GM23248 (cell line): ENCODE results near the gene SH3PXD2A. TPM values are rescaled to one million over a fixed set of nuclear protein-coding genes. Genes with fewer than 3 reads are reported as not detected.

Experiments
- DNase-seq: peaks from one replicate; pipeline ENCODE4 v3.0.0-alpha.2; 2015
- H2AFZ ChIP-seq: fragments of 200-600 bp; sonication (generic); 2 replicates; pipeline ENCODE4 v1.6.1; 2016; ENCODE audit warnings: antibody characterized with exemption
- H3F3A ChIP-seq: fragments of 200-600 bp; sonication (generic); 2 replicates; pipeline ENCODE4 v1.6.1; 2016; ENCODE audit warnings: mild to moderate bottlenecking, antibody characterized with exemption, mixed run types; ENCODE audit not compliant: insufficient read depth
- H3K27ac ChIP-seq: fragments of 200-600 bp; sonication (generic); 2 replicates; pipeline ENCODE4 v1.5.1; 2016; ENCODE audit warnings: mild to moderate bottlenecking
- H3K27me3 ChIP-seq: fragments of 200-600 bp; sonication (generic); replicated peaks from 2 replicates; pipeline ENCODE4 v1.6.1; 2016; ENCODE audit warnings: mild to moderate bottlenecking; ENCODE audit not compliant: insufficient read depth
- H3K36me3 ChIP-seq: fragments of 200-600 bp; sonication (generic); 2 replicates; pipeline ENCODE4 v1.6.1; 2016; ENCODE audit warnings: low read depth, mild to moderate bottlenecking
- H3K4me1 ChIP-seq: fragments of 200-600 bp; sonication (generic); 2 replicates; pipeline ENCODE4 v1.6.1; 2016; ENCODE audit warnings: mild to moderate bottlenecking; ENCODE audit not compliant: insufficient read depth
- H3K4me2 ChIP-seq: fragments of 200-600 bp; sonication (generic); one replicate; pipeline ENCODE4 v1.6.1; 2016; ENCODE audit warnings: mild to moderate bottlenecking; ENCODE audit not compliant: unreplicated experiment
- H3K4me3 ChIP-seq: fragments of 200-600 bp; sonication (generic); 2 replicates; pipeline ENCODE4 v1.5.1; 2016; ENCODE audit warnings: mild to moderate bottlenecking
- H3K79me2 ChIP-seq: fragments of 200-600 bp; sonication (generic); 2 replicates; pipeline ENCODE4 v1.6.1; 2016; ENCODE audit warnings: mild to moderate bottlenecking; ENCODE audit not compliant: insufficient read depth
- H3K9ac ChIP-seq: fragments of 200-600 bp; sonication (generic); 2 replicates; pipeline ENCODE4 v1.6.1; 2016; ENCODE audit warnings: mild to moderate bottlenecking
- H3K9me2 ChIP-seq: fragments of 200-600 bp; sonication (generic); 2 replicates; pipeline ENCODE4 v1.6.1; 2016; ENCODE audit warnings: mixed run types, mild to moderate bottlenecking, moderate library complexity; ENCODE audit not compliant: insufficient read depth
- H3K9me3 ChIP-seq: fragments of 200-600 bp; sonication (generic); one replicate; pipeline ENCODE4 v1.6.1; 2017; ENCODE audit warnings: low read depth
- H4K20me1 ChIP-seq: fragments of 200-600 bp; sonication (generic); 2 replicates; pipeline ENCODE4 v1.6.0; 2016; ENCODE audit not compliant: insufficient read depth
- EZH2 ChIP-seq: fragments of 200-600 bp; sonication (generic); IDR thresholded peaks from 2 replicates; pipeline ENCODE4 v1.6.1; 2018; ENCODE audit warnings: antibody characterized with exemption, mild to moderate bottlenecking; ENCODE audit not compliant: insufficient read depth, poor library complexity, severe bottlenecking
- EZH2phosphoT487 ChIP-seq: fragments of 200-600 bp; sonication (generic); IDR thresholded peaks from 2 replicates; pipeline ENCODE4 v1.6.1; 2018; ENCODE audit warnings: antibody characterized with exemption, moderate library complexity, mild to moderate bottlenecking, low read depth; ENCODE audit not compliant: insufficient read depth
- WGBS, 2 experiments: methylation state at CpG; one replicate each; pipeline ENCODE4 v1.1.6; 2015 to 2017; ENCODE audit warnings: low lambda C conversion rate in 2 of 2, low coverage in 1 of 2; ENCODE audit errors: missing lambda C conversion rate in 2 of 2; 5-methylcytosine and 5-hydroxymethylcytosine counted together
- in situ Hi-C: fragments of 300-500 bp; cut with MboI; formaldehyde crosslinking; loops from 2 replicates; pipeline ENCODE4 v1.15.0; 2020
- polyA plus RNA-seq: library from polyadenylated mRNA; unstranded; fragments of >200 nt; fragmentation: Nextera tagmentation; extraction: Ambion mirVana; gene quantifications from 2 replicates; pipeline ENCODE4 v1.2.1, GENCODE V29; 2016
- total RNA-seq: library from RNA; depleted of rRNA; stranded (reverse); fragments of >200 nt; shearing (Covaris generic); gene quantifications from 2 replicates; pipeline ENCODE4 v1.2.3, GENCODE V29; 2014

The SH3PXD2A gene
- total and polyA plus RNA-seq, 2 experiments from 2014 or later = 34.0 to 58.0 TPM

DNA sequence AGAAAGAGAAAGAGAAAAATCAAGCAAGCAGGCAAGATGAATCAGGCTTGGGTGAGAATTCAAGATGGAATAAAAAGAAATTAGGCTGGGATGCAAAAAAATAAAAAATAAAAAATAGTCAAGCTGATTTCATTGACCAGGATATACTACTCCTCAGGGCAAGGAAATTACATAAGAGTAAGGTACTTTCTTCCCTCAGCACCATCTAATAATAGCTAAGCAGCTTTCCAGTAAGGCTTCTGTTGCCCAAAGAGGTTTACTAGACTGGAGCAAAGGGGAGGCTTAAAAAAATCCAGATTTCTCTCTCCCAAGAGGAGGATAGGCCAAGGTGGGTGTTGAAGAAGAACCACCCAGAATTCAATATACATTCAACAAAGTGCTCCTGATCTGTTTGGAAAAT is 268.3 kb downstream of the SH3PXD2A start:
- TF ChIP-seq EZH2 (no peak), EZH2phosphoT487 (no peak)
- Histone ChIP-seq H3K36me3 (no peaks in the 10 kb centered on the region), H3K4me2 (no peak overlapping the region), H3K79me2 (no peaks in the 10 kb centered on the region), H3K27ac (no peak overlapping the region), H3F3A (0 out of 2 replicates have a peak, but pooled peaks cover under 1% of the 10 kb centered on the region), H3K9ac (no peak overlapping the region), H3K4me3 (no peak overlapping the region), H3K9me2 (no peaks in the 10 kb centered on the region), H3K9me3 (no peaks in the 10 kb centered on the region), H3K4me1 (no peaks in the 10 kb centered on the region), H2AFZ (no peak overlapping the region), H4K20me1 (no peaks in the 10 kb centered on the region), H3K27me3 (no peaks in the 10 kb centered on the region)
- no peak for DNase-seq
- in situ Hi-C loops = no loop called here

DNA sequence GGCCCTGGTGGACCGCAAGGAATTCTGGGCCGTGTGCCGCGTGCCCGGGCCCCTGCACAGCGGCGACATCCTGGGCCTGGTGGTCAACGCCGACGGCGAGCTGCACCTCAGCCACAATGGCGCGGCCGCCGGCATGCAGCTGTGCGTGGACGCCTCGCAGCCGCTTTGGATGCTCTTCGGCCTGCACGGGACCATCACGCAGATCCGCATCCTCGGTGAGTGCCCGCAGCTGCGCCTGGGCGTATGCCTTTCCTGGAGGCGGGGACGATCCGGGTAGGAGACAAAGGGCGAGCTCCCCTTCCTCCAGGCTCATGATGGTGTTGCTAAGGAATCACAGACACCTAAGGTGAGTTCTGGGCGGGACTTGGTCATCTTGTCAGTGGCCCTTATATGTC is 270.4 kb downstream of the SH3PXD2A start:
- 16 to 22% methylated on average over 28 to 31 of the region's 32 CpGs for WGBS, 2 experiments
- Histone ChIP-seq H3K4me3 (peak overlapping the region; percentile 69), H3K4me2 (peak overlapping the region; percentile 71), H3K9ac (peak overlapping the region; percentile 53), H3F3A (no peaks in the 10 kb centered on the region), H3K36me3 (no peaks in the 10 kb centered on the region), H3K27ac (no peak overlapping the region), H3K4me1 (no peaks in the 10 kb centered on the region), H3K9me3 (no peaks in the 10 kb centered on the region), H4K20me1 (no peaks in the 10 kb centered on the region), H3K9me2 (no peaks in the 10 kb centered on the region), H3K79me2 (no peaks in the 10 kb centered on the region), H3K27me3 (0 out of 2 replicates have a peak, but pooled peaks cover 7% of the 10 kb centered on the region), H2AFZ (peak overlapping the region; percentile 75)
- in situ Hi-C loops = no loop called here
- no peak for DNase-seq
- no peak for TF ChIP-seq EZH2phosphoT487
- TF ChIP-seq EZH2 = no peak

DNA sequence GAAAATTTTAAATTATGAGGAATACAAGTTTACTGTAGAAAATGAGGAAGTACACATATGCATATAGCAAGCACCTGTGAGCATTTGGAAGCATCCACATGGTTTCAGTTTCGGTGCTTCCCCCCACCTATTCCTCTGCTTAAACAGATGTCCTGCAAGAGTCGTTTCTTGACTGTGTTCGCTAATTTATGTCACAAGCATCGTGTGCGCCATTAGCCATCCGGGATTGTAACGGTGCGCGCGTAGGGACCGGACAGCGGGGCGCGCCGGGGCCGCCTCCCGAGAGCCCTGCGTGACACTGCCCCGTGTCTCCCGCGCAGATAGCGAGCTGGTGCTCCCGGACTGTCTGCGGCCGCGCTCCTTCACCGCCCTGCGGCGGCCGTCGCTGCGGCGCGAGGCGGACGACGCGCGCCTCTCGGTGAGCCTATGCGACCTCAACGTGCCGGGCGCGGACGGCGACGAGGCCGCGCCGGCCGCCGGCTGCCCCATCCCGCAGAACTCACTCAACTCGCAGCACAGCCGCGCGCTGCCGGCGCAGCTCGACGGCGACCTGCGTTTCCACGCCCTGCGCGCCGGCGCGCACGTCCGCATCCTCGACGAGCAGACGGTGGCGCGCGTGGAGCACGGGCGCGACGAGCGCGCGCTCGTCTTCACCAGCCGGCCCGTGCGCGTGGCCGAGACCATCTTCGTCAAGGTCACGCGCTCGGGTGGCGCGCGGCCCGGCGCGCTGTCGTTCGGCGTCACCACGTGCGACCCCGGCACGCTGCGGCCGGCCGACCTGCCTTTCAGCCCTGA is 271.0 kb downstream of the SH3PXD2A start:
- peak overlapping the region; percentile 71 for H3K4me2 ChIP-seq
- peak overlapping the region; percentile 61 for H3K9ac ChIP-seq
- peak overlapping the region; percentile 75 for H2AFZ ChIP-seq
- no peaks in the 10 kb centered on the region for H3K36me3 ChIP-seq
- no peaks in the 10 kb centered on the region for H3K9me3 ChIP-seq
- peak overlapping the region; percentile 69 for H3K4me3 ChIP-seq
- DNase-seq = peak; percentile 83
- no peak overlapping the region for H3K27ac ChIP-seq
- no peaks in the 10 kb centered on the region for H3K9me2 ChIP-seq
- H3K27me3 ChIP-seq = 0 out of 2 replicates have a peak, but pooled peaks cover 8% of the 10 kb centered on the region
- WGBS, 2 experiments = 2 to 3% methylated on average over 97 to 102 of the region's 111 CpGs
- in situ Hi-C loops = no loop called here
- no peaks in the 10 kb centered on the region for H3F3A ChIP-seq
- H4K20me1 ChIP-seq = no peaks in the 10 kb centered on the region
- no peaks in the 10 kb centered on the region for H3K4me1 ChIP-seq
- no peak for TF ChIP-seq EZH2
- no peak for TF ChIP-seq EZH2phosphoT487
- no peaks in the 10 kb centered on the region for H3K79me2 ChIP-seq

DNA sequence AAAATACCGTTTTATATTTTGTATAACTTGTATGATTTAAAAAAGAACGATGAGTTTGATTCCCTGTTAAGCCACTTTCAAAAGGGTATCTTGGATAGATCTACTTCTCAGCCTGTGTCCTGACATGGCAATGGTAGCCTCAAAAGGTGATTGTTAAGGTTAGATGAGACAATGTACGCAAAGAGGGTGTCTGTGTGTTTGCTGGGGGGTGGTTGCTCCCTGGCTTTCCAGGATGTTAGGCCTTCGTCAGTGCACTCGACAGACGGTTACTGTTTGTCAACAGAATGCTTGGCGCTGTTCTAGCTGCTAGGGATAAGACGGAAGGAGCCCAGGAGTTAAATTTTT is 271.5 kb downstream of the SH3PXD2A start:
- H3K4me1 ChIP-seq = no peaks in the 10 kb centered on the region
- H4K20me1 ChIP-seq = no peaks in the 10 kb centered on the region
- H3K9me2 ChIP-seq = no peaks in the 10 kb centered on the region
- H3F3A ChIP-seq = no peaks in the 10 kb centered on the region
- H3K4me2 ChIP-seq = peak overlapping the region; percentile 71
- no peak overlapping the region for H3K27ac ChIP-seq
- H3K4me3 ChIP-seq = peak overlapping the region; percentile 69
- no peaks in the 10 kb centered on the region for H3K36me3 ChIP-seq
- TF ChIP-seq EZH2phosphoT487 = no peak
- no peak for TF ChIP-seq EZH2
- no peak for DNase-seq
- in situ Hi-C loops = no loop called here
- no peaks in the 10 kb centered on the region for H3K79me2 ChIP-seq
- 40 to 43% methylated on average over 8 of the region's 8 CpGs for WGBS, 2 experiments
- H3K9me3 ChIP-seq = no peaks in the 10 kb centered on the region
- H3K27me3 ChIP-seq = 0 out of 2 replicates have a peak, but pooled peaks cover 8% of the 10 kb centered on the region
- peak overlapping the region; percentile 75 for H2AFZ ChIP-seq
- peak overlapping the region; percentile 61 for H3K9ac ChIP-seq
